Measurements from ENCODE around the gene TP63.

DNA sequence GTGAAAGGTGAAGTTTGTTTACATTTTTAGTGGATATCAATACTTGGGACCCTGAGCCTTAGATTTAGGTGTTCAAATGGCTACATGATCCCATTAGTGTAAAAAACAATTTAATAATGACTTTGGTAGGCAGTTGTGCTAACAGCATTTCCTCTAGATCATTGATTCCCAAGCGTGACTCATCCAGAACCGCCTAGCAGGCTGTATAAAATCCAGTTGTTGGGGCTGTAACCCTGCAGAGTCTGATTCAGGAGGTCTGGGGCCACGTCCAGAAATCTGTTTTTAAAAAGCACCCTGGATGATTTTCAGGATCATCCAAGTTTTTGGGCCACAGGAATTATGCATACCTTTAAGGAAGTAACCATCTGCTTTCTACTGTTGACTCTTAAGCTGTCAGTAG, 156.4 kb downstream of the TP63 start:
- TF ChIP-seq, protein P1, sequence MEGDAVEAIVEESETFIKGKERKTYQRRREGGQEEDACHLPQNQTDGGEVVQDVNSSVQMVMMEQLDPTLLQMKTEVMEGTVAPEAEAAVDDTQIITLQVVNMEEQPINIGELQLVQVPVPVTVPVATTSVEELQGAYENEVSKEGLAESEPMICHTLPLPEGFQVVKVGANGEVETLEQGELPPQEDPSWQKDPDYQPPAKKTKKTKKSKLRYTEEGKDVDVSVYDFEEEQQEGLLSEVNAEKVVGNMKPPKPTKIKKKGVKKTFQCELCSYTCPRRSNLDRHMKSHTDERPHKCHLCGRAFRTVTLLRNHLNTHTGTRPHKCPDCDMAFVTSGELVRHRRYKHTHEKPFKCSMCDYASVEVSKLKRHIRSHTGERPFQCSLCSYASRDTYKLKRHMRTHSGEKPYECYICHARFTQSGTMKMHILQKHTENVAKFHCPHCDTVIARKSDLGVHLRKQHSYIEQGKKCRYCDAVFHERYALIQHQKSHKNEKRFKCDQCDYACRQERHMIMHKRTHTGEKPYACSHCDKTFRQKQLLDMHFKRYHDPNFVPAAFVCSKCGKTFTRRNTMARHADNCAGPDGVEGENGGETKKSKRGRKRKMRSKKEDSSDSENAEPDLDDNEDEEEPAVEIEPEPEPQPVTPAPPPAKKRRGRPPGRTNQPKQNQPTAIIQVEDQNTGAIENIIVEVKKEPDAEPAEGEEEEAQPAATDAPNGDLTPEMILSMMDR (IDR thresholded peaks at IDR 0.05): no peak
- TF ChIP-seq POLR2AphosphoS5 (IDR thresholded peaks at IDR 0.05) (no peak), POLR2A (IDR thresholded peaks at IDR 0.05) (no peak), EP300 (IDR thresholded peaks at IDR 0.05) (no peak)

Data from sigmoid colon (tissue), 4 donors.